Mucosa of rectum (tissue), 2 donors: ENCODE measurements around the gene SYNPO.

Source experiments
- H3K27ac ChIP-seq, 2 donors: one replicate each; pipeline ENCODE4 v1.7.0; 2013; ENCODE audit warnings: inconsistent platforms in 2 of 2, low read depth in 2 of 2, low read length in 2 of 2
- H3K27me3 ChIP-seq, 2 donors: one replicate each; pipeline ENCODE4 v1.7.0; 2013; ENCODE audit warnings: low read length in 2 of 2; ENCODE audit not compliant: control insufficient read depth in 2 of 2, insufficient read depth in 2 of 2
- H3K36me3 ChIP-seq, 2 donors: one replicate each; pipeline ENCODE4 v1.7.0; 2013; ENCODE audit warnings: low read length in 2 of 2; ENCODE audit not compliant: control insufficient read depth in 2 of 2, insufficient read depth in 2 of 2
- H3K4me1 ChIP-seq, 2 donors: one replicate each; pipeline ENCODE4 v1.7.0; 2013; ENCODE audit warnings: low read length in 2 of 2, mild to moderate bottlenecking in 1 of 2; ENCODE audit not compliant: control insufficient read depth in 2 of 2, insufficient read depth in 2 of 2
- H3K4me3 ChIP-seq, 2 donors: one replicate each; pipeline ENCODE4 v1.7.0; 2013; ENCODE audit warnings: low read length in 2 of 2
- H3K9ac ChIP-seq, 2 donors: one replicate each; pipeline ENCODE4 v1.7.0; 2013; ENCODE audit warnings: low read length in 2 of 2, low read depth in 1 of 2, mild to moderate bottlenecking in 1 of 2
- H3K9me3 ChIP-seq, 2 donors: one replicate each; pipeline ENCODE4 v1.7.0; 2013; ENCODE audit warnings: low read length in 2 of 2; ENCODE audit not compliant: control insufficient read depth in 2 of 2
- donor health status: healthy.
- donor health status: Normal muscosa, but diverticular disease.

Gene SYNPO

DNA sequence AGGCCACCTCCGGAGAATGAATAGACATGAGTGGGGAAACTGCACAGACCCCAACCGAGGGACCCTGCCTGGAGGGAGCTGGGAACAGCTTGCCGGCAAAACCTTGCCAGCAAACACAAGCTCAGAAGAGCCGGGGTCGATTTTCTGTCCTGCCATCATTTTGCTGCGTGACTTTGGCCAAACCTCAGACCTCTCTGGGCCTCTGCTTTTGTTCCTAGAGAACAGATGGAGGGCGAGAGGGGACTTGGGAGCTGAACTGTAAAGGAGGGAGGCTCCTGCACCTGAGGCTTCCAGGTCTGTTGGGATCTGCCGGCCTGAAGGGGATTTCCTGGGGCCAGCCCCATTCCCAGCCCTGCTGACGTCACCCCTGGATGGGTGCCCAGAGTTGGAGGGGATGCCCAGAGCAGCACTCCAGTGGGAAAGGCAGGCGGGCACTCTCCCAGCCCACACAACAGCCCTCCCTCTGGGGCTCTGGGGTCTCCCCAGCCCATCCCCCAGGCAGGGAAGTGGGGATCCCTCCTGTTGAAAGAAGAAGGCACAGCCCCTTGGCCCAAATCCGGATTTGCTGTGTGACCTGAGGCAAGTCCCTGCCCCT, 40.4 kb upstream of the SYNPO start:
- peaks cover 0 to 6% of the 10 kb centered on the region in 2 donors for H3K36me3 ChIP-seq
- no peaks in the 10 kb centered on the region for H3K27me3 ChIP-seq
- no peak overlapping the region for H3K4me3 ChIP-seq
- H3K9me3 ChIP-seq, result no peaks in the 10 kb centered on the region
- peaks cover 9 to 10% of the 10 kb centered on the region in 2 donors for H3K4me1 ChIP-seq
- peak overlapping the region in 1 of 2 donors; percentile 32 for H3K27ac ChIP-seq
- H3K9ac ChIP-seq, result no peak overlapping the region

DNA sequence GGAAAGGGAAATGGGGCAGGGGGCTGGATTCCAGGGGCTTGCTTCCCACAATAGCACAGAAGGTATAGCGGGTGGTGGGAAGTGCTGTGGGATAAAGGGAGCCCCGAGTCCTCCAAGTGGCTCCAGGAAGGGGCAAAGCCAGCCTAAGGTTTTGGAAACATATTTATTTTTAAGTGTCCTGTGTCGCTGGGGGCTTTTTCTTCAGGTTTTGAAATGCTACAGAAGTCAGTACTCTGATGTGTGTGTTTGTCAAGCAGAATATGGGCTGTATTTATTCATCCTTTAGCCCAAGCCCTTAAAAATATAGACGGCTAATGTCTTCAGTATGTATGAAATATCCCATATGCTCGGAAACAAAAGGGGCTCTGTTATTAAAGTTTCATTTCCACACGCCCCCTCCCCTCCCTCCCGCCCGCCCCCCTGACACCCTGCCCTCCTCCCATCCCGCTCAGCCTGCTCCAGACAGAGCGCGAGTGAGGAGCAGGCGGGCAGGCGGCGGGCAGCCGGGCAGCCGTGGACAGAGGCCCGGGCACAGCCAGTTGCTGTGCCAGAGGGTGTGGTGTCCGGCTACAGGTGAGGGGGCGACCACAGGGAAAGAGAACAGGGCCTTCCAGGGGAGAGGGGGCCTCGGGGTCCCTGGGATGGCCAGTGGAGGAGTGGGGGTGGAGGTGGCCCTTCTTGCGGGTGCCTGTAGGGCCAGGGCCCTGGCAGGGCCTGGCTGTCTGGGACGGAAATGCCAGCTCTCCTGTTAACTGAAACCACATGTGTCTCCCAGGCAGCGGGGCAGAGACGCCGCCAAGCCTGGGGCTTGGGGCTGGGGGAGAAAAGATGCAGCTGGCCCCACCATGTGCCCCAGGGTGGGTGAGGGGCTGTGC, 39.6 kb upstream of the SYNPO start:
- Histone ChIP-seq H3K4me1 (peaks cover 9 to 10% of the 10 kb centered on the region in 2 donors), H3K27me3 (no peaks in the 10 kb centered on the region), H3K27ac (peak overlapping the region in 1 of 2 donors; percentile 32), H3K4me3 (no peak overlapping the region), H3K9ac (no peak overlapping the region), H3K36me3 (peaks cover 0 to 3% of the 10 kb centered on the region in 2 donors), H3K9me3 (no peaks in the 10 kb centered on the region)

DNA sequence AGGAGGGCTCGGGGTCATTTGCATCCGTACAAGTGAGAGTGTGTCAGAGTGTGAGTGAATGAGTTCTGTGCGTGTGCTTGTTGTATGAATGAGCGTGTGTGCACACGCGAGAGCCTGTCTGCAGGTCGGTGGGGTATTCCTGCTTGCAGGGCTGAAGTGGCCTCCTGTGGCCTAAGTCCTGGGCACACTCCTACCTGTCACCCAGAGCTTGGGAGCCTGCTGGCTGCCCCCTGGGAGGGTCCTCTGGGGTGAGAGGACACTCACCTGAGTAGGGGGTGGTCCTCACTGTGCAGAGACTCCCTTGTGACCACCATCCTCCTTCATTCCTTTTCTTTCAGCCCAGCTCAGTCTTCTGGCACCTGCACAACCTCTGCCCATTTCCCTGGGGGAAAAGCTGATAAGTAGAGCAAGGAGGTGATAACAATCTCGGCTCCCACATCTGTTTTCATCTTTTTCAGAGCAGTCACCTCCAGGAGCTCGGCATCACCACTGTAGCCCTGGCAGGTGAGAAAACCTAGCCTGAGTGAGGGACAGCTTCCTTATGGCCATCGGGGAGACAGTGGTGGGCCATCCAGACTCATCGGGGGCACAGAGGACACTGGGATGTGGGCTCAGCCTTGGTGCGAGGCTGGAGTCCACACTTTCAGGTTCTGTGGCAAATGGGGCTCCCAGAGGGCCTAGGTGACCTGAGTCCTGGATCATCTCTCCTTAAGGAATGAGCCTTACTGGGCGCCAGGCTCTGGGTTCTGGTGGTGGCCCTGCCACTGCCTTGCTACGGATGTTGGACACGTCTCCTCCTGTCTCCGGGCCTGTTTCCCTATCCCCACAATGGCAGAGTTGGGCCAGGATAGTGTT, 38.7 kb upstream of the SYNPO start:
- Histone ChIP-seq H3K36me3 (no peaks in the 10 kb centered on the region), H3K27ac (peak overlapping the region in 1 of 2 donors; percentile 11), H3K9ac (no peak overlapping the region), H3K4me1 (peaks cover 9 to 10% of the 10 kb centered on the region in 2 donors), H3K9me3 (no peaks in the 10 kb centered on the region), H3K4me3 (no peak overlapping the region), H3K27me3 (no peaks in the 10 kb centered on the region)

DNA sequence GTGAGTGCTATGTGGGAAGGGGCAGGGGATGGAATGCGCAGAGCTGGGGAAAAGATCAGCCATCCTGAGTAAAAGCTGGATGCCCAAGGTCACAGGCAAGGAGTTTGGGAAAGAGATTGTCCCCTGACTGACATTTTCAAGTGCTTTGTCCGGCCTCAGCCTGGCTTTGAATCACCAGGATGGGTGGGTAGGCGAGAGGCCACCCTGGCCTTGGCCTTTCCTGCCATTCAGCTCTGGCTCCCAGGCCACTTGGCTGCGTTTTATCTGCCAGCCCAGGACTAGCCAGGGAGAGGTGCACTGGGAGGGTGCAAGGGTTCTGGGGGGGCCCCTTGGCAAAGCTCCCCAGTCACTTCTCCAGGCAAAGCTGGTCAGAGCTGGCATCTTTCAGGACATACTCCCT, 37.4 kb upstream of the SYNPO start:
- Histone ChIP-seq H3K4me3 (no peak overlapping the region), H3K9me3 (no peaks in the 10 kb centered on the region), H3K27ac (no peak overlapping the region), H3K9ac (no peak overlapping the region), H3K36me3 (no peaks in the 10 kb centered on the region), H3K4me1 (peaks cover 9 to 10% of the 10 kb centered on the region in 2 donors), H3K27me3 (no peaks in the 10 kb centered on the region)

DNA sequence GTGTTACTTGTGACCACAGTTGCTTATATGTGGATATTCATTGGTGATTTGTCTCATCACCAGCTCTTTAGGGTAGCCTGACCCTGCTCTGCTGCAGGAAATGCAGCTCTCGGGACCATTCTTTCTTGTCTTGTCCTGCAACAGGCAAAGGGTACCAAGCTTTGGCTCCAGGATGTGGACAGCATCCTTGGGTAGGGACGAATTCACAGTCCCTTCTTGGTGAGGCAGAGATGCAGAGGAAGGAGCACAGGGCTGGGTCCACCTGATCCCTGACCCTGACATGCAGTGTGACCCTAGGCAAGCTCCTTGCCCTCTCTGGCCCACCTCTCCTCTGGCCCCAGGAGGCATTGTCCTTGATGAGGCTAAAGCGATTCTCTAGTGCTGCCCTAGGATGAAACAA, 37.0 kb upstream of the SYNPO start:
- H3K9me3 ChIP-seq, result no peaks in the 10 kb centered on the region
- H3K27ac ChIP-seq, result no peak overlapping the region
- no peaks in the 10 kb centered on the region for H3K27me3 ChIP-seq
- peaks cover 9 to 10% of the 10 kb centered on the region in 2 donors for H3K4me1 ChIP-seq
- H3K36me3 ChIP-seq, result no peaks in the 10 kb centered on the region
- H3K4me3 ChIP-seq, result no peak overlapping the region
- H3K9ac ChIP-seq, result no peak overlapping the region

DNA sequence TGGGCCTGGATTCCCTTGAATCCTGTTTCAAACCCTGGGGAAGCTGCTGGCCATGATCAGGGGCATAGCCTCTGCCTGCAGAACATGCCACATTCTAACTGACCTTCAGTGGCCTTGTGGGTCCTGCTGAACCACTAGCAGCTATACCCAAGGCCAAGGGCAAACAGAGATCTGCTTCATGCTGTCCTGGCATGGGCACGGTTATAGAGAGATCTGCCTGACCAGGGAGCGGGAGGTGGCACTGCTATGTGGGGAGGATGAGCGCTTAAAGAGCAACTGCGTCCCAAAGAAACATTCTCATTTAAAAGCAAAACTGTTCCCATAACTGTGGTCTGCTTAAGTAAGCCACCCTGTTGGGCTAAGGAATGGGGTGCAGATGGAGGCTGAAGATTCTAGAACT, 36.5 kb upstream of the SYNPO start:
- peaks cover 7 to 10% of the 10 kb centered on the region in 2 donors for H3K4me1 ChIP-seq
- no peaks in the 10 kb centered on the region for H3K27me3 ChIP-seq
- H3K36me3 ChIP-seq, result no peaks in the 10 kb centered on the region
- no peak overlapping the region for H3K27ac ChIP-seq
- H3K9me3 ChIP-seq, result no peaks in the 10 kb centered on the region
- H3K9ac ChIP-seq, result no peak overlapping the region
- H3K4me3 ChIP-seq, result no peak overlapping the region

DNA sequence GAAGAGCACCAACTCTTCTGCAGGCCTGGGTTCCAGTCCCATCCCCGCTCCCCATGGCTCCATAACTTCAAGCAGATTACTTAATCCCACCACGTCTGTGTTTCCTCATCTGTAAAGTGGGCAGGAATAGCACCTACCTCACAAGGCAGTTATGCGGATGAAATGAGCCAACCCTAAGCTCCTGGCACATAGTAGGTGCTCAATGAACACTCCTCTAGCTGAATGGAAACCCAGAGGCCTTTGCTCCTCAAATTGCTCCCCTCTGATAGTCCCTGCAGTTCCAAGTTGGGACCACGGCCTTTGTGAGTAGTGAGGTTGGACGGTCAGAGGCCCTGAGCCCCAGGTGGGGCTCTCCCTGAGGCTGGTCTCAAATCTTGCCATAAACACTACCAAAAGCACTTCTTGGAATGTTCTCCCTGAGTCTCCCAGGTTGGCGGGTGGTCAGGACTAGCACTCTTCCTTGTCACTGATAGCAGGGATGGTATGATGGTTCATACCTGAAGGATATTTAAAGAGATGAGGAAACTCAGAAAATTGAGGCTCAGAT, 35.5 kb upstream of the SYNPO start:
- no peak overlapping the region for H3K4me3 ChIP-seq
- H3K9me3 ChIP-seq, result no peaks in the 10 kb centered on the region
- no peak overlapping the region for H3K27ac ChIP-seq
- H3K4me1 ChIP-seq, result peaks cover 5 to 7% of the 10 kb centered on the region in 2 donors
- no peaks in the 10 kb centered on the region for H3K27me3 ChIP-seq
- no peak overlapping the region for H3K9ac ChIP-seq
- H3K36me3 ChIP-seq, result no peaks in the 10 kb centered on the region

DNA sequence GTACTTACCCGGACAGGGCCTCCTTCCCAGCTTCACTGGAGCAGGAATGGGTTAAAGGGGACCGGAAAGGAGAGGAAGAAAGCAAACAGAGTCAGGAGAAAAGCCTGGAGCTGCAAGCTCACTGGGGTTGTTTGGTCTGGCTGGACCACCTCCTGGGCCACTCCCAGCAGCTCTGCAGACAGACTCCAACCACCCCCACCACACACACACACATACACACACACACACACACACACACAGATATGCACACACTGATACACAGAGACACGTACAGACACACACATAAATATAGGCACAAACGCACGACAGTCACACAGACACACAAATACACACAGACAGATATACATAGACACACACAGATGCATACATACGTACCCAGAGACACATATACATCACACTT, 34.9 kb upstream of the SYNPO start:
- Histone ChIP-seq H3K36me3 (no peaks in the 10 kb centered on the region), H3K27ac (no peak overlapping the region), H3K4me3 (no peak overlapping the region), H3K4me1 (peaks cover 9% of the 10 kb centered on the region in 2 donors), H3K27me3 (no peaks in the 10 kb centered on the region), H3K9me3 (no peaks in the 10 kb centered on the region), H3K9ac (no peak overlapping the region)

DNA sequence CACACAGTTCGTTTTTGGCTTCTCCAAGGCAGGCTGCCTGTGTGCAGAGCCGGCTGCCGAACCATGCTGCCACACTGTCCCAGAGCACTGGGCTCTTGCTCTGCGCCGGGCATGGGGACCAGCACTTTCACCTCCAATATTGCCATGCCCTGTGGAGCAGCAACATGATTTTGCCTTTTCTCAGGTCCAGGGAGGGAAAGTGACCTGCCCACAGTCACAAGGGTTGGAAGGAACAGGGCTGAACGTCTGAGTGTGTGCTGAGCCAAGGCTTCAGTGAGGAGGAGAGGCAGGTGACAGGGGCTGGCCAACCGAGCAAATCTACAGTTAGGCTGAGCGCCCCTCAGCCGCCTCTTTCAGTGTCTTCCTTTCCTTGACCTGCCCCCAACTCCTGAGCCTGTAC, 34.0 kb upstream of the SYNPO start:
- no peak overlapping the region for H3K27ac ChIP-seq
- H3K4me3 ChIP-seq, result no peak overlapping the region
- no peak overlapping the region for H3K9ac ChIP-seq
- no peaks in the 10 kb centered on the region for H3K9me3 ChIP-seq
- no peaks in the 10 kb centered on the region for H3K36me3 ChIP-seq
- H3K4me1 ChIP-seq, result peaks cover 16% of the 10 kb centered on the region in 2 donors
- H3K27me3 ChIP-seq, result no peaks in the 10 kb centered on the region
